HG03103 (cell line): ENCODE measurements around the gene MEF2C.

Source experiments
- ATAC-seq: cut with Tn5 transposase; IDR thresholded peaks from one replicate; pipeline ENCODE4 v1.9.1; 2021; ENCODE audit warnings: low read depth; ENCODE audit not compliant: unreplicated experiment

Gene MEF2C

DNA sequence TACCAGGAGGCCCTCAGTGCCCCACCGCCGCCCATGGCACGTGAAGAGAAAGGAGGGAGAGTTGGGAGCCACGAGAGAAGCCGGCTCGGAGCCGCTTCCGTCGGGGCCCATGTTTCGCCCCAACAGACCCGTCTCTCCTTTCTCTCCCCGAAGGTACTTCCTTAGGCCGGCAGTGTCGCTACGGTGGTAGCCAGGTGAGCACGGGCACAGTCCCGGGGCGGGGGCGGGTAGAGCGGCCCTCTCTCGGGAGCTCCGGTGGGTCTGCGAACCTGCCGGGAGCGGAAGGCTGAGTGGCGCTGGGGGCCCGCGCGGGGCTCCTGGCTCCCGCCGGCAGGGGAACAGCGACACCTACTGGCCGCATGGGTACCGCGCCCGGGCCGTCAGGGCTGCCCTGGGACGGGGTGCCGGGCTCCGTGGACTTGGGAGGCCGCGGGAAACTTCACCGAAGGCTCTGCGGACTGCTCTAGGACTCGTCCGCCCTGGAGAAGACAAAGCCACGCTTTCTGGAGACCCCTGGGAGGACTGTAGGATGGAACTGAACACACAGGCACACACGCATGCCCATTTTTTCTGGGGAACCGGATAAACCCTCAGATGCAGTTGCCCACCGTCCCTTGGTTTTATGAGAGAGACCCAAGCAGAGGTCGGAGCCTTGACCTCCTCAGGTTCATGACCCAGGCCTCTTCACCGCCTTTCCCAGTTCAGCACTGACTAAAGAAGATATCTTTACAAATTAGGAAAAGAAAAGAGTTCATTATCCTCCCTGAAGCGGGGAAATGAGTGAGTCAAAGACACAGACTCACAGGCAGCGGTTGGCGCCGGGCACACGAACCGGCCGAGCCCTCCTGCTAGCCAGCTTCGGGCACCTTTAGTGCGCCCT, 202.5 kb downstream of the MEF2C start:
- ATAC-seq, result peak; percentile 88

DNA sequence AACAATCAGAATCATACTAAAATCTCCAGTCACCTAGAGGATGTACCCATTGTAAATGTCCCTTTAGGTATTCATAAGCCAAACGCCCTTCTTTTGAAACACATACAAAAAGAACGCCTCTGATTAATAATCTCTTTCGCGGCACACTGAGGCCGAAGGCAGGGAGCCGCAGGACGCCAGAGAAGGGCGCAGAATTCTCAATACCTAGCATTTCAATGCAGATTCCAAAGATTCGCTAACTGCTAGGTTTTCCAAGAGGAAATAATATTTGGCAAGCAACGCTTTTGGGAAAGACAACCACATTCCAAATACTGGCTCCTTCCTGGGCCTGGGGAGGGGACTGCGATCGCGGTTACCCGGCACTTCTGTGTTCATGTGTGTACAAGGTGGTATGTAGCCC, 203.3 kb downstream of the MEF2C start:
- ATAC-seq, result no peak

DNA sequence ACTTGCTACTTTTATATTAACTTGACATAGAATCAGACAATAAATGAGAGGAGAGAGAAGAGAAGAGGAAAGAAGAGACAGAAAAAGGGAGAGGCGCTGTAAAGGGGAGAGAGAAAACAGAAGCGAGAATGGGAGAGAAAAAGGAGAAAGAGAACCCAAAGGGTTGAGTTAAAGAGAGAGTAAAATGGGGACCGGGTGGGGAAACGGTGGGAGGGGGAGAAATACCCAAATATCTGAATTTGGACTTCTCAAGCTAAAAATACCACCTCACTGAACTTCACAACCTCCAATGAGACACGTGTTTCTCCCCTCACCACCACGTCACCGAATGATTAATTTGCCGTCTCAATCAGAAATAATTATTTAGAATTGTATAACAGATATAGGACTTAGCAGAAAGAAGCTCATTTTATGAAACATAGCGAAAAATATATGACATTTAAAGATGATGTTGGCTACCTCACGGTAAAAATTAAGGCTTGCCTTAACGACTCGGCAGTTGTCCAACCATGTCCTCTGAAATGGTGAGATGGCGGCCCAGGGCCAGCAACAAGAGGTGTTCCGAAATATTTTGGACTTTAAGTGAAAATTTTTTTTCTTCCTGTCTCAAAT, 204.1 kb downstream of the MEF2C start:
- ATAC-seq, result no peak

DNA sequence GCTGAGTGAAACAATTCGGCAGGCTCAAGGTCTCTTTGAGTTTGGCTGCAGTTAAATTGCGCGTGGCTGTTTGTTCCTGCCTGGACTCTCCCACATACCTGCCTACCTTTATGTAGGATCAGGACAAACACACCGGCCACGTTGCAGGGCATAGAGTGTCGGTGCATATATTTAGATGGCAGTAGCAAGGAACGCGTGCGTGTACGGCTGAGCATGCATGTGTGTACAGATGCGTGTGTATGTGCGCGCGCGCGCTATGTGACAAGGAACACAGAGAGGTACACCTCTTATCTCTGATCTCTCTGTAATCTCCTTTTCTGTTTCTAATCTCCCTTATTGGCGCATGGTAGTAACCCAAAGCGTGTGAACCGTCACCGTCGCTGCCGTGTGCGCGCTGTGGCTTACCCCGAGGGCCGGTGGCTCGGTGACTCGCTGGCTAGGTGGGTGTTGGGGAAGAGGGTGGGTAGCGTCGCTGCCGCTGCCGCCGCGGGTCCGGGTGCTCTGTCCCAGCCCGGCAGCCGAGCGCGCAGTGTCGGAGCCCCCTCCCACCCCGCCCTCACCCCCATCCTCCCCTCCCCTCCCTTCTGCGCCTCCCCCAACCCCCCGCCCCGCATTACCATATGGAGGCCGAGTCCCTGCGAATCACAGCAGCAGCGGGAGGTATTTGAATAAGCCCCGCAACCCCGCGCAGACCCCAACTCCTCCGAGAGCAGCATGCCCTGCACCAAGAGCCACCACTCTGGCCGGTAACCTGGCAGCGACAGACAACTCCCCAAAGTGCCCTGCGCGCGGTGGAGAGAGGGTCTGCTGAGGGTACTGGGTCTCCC, 204.8 kb downstream of the MEF2C start:
- ATAC-seq, result no peak

DNA sequence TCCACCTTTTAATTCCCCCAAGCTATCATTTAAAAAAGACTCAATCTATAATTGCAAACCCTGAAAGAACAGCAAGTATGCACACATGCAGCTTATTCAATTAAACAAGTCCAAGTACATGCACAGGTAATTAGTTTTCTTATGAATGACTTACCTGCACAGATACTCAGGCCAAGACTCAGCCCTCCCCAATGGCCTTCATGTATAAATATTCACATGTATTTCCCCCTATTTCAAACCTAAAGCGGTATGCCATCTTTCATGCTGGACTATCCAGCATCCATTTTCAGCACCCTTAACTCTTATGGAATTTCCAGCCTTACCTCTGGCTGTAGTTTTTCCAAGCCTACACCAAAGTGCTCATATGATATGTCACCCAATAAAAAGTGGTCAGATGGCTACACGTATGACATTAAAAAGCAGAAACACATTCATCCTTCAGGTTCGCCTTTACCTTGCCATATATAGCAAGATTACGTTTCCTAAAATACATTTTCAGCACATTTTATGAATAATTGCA, 205.5 kb downstream of the MEF2C start:
- ATAC-seq, result no peak

DNA sequence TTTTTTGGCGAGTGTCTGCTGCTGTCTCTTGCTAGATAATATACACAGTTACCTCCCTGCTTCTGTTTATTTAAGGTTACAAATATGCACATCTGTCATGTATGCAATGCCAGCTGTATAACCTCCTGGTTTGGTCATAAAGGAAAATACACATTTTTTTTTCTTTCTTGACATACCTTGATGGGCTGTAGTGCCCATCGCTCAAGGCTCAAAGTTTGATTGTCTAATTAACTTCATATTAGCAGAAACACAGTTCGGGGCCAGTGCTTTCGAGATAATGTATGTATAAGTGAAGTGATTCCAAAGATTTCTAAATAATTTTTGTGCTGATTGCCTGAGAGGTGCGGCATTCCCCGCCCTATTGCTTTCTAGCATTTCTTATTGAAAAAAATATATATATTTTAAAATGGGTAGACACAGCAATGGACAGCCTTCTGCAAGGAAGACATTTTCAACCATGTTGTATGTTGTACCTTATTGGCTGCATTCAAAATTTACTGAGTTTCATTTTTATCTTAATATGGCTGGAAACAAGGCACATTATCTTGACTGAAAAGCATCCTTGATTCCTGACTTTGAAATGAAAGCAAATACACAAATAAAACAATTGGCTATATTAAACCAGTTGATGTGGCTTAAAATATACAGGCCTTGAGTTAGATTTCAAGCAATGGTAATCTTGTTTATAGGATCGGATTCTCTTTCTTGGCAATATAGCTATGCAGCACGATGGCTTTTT, 206.2 kb downstream of the MEF2C start:
- ATAC-seq, result no peak

DNA sequence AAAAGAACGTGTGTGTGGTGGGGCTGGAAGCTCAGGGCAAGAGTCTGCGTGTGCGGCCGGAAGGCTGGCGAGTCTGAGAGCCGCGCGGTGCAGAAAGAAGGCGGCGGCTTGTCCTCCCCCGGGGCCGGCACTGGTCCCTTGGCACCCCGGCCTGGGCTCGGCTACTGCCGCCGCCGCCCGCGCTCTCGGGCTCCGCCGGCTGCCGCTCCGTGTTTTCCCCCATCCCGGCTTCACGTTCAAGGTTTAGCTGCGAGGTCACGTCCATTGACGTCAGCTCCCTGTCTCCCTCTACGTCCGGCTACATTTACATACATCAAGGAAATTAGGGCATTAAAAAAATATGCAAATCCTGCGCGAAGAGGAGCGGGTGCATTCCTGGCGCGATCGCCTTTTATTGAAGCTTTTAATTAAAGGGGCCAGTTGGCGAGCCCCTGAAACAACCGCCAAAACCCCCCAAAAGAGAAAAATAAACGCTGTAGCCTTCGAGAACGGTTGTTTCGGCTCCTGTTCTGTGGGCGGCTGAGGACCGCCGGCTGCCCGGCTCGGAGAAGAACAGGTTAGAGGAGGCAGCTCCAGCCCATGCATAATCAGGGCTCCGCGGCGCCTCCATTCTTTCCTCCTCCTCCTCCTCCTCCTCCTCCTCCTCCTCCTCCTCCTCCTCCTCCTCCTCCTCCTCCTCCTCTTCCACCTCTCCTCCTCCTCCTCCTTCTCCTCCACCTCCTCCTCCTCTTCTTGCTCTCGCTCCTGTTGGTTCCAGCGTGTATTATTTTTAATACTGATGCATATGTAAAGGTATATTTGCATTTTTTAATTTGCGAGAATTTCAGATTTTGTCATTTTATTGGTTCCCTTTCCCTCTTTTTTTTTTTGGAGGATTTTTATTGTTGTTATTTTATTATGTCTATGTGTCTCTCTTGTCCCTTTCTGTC, 207.0 kb downstream of the MEF2C start:
- ATAC-seq, result no peak

DNA sequence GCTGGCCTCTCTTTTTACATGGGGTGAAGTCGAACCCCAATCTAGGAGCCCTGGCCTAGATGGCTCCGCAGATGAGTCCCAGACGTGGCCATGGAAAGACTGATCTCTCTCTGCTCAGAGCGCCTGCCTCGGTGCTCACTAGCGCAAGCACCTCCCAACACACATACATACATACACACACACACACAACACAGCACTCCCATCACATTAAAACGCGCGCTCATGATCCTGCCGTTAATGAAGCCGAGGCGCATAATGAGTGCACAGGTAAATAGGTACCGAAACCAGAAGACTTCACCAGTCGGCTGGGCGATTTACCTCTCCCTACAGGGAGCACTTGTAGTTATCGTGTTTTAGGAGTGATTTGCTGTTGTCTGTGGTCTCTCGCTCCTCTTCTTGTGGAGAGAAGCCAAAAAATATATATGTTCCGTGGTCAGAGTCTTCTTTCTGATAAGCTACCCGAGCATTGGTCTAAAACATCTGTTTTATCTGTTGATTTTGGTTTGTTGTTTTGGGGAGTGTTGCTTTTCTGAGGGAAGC, 207.7 kb downstream of the MEF2C start:
- ATAC-seq, result peak; percentile 22

DNA sequence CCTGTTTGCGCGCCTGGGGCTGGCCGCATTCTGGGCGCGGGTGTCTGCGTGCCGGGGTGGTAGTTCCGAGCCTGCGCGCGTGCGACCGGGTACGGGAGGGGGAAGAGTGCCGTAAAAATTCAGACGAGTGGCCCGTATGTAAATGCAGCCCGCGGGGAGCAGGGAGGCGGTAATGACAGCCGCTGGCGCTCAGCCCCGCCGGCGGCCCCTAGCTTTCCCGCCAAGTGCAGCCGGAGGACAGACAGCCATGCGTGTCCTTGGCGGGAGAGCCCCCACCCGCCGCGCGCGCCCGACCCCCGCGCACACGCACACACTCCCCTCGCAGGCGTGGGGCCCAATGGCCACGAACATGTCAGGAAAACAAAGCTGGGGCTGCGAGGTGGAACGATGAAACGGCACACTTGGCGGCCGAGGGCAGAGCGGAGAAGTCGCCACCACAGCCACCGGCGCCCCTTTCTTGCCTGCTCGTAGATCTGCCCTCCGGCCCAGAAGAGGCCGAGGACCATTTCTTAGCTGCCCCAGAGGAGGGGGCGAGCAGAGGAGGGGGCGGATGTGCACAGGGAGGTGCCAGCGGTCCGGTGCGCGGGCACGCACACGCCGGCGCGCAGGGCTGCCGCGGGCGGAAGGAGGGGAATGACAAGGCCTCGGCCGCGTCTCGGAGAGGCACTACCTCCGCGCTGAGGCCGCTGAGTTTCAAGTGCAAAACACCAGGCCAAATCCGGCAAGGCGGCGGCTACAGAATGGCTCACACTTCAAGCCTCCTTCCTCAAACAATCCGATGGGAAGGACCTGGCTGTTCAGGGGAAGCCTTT, 208.4 kb downstream of the MEF2C start:
- ATAC-seq, result peak; percentile 65

DNA sequence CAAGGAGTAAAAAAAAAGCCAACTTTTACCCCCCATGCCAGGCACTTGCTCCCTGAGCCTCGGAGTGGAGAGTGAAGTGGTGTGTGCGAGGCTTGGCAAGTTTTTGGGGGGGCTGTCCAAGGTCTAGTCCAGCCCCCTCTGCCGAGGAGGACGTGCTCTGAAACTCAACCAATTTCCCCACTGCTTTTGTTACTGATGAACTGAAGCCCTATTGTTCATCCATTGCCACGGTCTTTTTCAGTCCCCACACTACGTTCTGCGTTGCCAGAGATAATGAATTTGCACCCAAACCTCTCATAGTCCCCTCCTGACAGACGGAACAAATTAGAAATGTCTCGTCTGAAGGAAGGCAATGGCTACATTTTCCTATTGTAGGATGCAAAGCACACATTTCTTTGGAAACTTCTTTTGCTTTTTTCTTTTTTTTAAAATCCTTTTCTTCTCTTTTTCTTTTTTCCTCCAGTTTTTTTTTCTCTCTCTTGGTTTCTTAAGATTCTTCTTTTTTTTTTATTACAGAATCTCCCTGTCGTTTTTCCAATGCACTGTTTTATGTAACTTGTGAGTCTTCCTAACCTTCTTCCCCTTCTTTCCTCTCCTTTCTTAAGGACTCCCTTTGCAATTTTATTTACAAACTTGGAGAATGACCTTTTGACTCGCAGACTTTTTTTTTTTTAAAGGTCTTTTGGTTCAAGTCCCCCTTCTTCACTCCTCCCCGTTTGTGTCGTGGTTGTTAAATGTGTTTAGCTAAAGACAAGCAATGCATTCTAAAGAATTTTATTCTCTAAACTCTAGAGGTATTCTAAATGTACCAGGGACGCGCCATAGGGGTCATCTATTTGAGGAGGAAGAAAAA, 209.5 kb downstream of the MEF2C start:
- no peak for ATAC-seq

DNA sequence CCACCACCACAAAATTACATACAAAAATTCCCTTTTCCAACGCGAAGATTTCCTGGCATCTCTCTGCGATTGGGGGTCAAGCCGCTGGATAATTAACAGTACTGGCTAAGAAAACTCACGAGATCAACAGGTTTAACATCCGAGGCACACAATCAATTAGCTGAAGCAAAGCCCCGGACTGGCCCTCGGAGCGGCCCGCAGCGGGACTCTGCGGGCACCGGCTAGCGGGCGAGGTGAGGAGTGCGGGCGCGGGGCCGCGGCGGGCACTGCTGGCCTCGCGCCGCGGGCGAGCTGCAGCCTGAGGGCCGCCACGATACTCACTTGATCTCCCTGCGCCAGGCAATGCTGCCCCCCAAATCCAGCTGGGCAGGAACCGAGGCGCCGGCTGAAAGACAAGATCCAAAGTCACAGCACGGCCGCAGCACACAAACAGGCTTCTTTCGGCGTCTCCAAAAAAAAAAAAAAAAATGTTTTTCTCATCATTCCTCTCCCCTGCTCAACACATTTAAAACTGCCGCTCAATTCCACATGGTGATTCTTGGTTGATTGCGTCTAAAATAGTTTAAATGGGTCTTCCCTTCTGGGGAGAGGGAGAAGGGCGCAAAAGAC, 210.2 kb downstream of the MEF2C start:
- no peak for ATAC-seq

DNA sequence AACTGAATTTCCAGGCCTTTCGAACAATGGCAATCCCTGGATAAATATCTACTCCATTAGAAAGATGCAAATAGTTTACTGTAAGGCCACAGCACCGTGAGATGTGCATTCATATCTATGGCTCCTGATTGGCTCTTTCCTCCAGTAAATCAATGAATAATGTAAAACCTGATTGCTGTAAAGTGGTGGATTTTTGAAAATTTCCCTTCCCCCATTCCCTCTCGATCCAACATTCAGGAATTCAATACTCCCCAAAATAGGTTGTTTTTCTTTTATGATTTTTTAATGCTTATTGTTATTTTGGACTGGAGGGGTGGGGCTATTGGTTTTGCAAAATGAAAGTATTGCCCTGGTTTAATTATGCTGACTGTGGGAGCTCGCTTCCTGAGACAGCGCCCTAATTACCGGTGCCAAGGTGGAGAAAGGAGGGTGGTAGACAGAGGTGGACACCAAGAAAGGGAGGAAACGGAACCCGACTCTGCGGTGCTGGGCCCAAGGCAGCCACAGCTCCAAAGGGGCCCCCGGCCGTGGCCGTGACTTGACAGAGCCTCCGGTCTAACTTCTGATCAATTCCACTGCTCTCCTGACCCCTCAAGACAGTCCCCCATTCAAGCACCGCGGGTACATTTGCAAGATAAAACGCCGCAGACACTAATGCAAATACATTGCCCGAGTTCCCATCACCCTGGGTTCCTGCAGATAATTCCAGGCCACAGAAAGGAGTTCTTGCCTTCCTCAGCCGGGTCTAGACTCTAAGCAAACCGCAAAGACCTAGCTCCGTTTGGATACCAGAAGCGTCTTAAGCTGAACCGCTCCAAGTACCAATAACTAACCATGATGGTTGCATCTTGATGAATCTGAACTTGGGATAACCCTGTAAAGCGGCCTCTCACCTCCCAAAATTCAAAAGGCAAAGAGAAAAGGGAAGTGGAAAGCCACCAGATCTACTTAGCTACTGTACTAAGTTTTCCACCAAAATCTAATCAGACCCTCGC, 211.2 kb downstream of the MEF2C start:
- ATAC-seq, result no peak

DNA sequence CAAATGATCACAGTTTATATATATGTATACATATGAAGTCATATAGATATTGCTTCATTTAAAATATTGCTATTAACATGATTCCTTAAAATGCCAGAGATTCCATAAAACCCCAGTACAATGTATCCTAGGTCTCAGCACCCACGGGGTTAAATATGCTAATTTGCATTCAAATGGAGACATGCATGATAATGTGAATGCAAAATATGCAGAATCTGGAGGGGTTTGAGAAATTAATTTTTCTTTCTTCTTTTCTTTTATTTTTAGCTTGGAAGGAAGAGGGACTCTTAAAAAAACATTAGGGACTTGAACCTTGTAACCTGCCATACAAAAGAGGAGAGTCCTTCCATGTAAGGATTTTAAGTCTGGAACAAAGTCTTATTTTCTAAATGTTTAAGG, 211.9 kb downstream of the MEF2C start:
- ATAC-seq, result no peak

DNA sequence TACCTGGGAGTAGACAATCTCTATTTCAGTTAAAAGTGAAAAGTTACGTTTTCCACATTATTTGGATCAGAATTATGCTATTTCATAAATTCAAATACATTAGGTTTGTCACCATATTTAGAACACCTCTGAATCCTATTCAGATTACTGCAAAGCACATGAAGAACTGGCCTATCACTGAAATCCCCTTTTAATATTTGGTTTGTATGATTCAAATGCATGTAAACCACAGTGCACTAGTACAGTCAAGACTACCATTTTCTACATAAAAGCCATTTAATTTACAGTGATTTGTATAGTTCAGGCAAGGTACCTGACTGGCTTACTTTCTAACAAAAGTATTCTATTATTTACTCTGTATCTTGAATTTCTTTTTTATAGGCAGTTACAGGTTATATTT, 212.5 kb downstream of the MEF2C start:
- ATAC-seq, result no peak

DNA sequence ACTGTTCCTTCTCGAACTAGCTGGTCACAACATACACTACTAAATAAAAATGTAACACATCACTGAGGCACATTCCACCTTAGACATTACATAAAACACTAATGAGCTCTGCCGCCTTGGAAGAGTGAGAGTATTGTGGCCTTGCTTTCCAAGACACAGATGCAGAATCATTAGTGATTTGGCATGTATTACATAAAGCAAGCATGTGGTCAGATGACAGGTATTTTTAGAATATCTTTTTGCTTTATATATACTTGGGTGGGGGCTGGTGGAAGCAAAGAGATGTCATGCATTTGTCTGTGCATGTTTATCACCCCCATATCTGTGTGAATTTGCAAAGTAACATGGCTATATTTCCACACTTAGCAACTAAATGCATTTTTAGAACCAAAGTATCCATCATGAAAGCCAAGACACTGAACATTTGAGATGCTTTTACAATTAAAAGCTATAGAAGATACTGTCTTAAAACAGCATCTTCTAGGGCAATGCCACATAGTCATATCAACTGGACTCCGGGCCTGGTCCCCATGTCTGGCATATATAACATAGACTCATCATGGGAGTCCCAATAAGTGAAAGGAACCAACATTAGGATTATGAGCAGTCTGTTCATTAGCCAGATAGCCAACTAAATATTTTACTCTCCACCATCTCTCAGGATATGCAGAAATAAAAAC, 213.5 kb downstream of the MEF2C start:
- no peak for ATAC-seq
